GM20000 (cell line): ENCODE measurements around the gene MAGI1.

Experiments used
- DNase-seq: peaks from one replicate; pipeline ENCODE4 v3.0.0; 2012; ENCODE audit warnings: low spot score
- CTCF ChIP-seq: IDR thresholded peaks from 2 replicates; pipeline ENCODE4 v1.5.1; 2012; ENCODE audit warnings: mild to moderate bottlenecking, control low read depth; ENCODE audit errors: extremely low read depth, missing control alignments

The MAGI1 gene

GRCh38 chr3:65848024-65848423, 190.7 kb downstream of the MAGI1 start:
- no peak for TF ChIP-seq CTCF
- DNase-seq: no peak

DNA sequence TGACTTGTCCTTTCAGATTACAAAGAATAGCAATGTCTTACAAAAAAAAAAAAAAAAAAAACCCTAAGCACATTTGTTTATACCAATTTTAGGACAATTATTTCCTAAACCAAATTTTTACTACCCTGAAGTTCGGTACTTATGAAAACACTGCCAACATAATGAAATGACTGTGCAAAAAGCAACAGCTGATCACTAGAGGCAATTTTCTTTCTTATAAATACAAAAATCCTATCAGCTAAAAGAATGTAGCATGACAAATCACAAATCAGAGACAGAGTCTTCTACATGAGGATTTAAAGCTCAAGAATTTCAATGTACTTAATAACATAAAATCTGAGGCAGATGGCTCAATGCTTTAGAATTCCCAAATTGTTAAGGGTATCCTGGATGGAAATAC, 191.8 kb downstream of the MAGI1 start:
- TF ChIP-seq CTCF: no peak
- DNase-seq: no peak

GRCh38 chr3:65844370-65844769, 194.3 kb downstream of the MAGI1 start:
- TF ChIP-seq CTCF: no peak
- no peak for DNase-seq

DNA sequence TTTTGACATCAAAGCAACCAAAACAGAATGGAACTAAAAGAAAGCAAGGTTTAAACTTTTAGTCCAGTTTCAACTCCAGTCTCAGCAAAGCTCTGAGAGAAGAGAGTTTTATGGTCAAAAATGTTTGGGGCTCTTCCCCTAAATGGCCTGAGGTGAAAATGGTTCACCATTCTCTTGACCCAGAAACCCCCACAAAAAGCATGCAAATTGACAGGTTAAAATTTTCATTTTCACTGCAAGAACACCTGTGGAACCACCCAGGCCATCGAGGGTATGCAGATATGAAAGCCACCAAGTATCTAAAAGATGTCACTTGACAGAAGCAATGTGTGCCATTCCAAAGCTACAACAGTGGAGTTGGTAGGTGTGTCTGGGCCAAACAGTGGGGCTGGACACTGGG, 195.0 kb downstream of the MAGI1 start:
- no peak for DNase-seq
- TF ChIP-seq CTCF: no peak

- TF ChIP-seq CTCF: no peak
- DNase-seq: no peak
Measured at GRCh38 chr3:65837604-65838003, 201.1 kb downstream of the MAGI1 start.

DNA sequence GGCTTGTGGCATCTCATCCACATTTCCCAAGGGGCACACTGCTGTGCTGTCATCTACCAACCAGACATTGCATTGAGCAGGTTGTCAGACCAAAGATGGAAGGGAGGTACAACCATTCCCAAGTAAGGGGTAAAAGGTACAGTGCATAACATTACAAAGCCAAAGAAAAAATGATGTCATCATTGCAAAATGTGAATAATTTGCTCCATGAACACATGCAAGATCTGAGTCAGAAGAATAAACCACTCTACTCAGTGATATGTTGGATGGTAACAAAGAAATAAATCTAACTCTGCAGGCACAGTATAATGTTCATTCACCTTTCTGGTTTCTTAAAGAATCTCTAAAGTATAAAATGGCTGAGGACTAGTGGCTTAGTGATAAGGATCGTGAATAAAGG, 202.7 kb downstream of the MAGI1 start:
- no peak for TF ChIP-seq CTCF
- no peak for DNase-seq

DNA sequence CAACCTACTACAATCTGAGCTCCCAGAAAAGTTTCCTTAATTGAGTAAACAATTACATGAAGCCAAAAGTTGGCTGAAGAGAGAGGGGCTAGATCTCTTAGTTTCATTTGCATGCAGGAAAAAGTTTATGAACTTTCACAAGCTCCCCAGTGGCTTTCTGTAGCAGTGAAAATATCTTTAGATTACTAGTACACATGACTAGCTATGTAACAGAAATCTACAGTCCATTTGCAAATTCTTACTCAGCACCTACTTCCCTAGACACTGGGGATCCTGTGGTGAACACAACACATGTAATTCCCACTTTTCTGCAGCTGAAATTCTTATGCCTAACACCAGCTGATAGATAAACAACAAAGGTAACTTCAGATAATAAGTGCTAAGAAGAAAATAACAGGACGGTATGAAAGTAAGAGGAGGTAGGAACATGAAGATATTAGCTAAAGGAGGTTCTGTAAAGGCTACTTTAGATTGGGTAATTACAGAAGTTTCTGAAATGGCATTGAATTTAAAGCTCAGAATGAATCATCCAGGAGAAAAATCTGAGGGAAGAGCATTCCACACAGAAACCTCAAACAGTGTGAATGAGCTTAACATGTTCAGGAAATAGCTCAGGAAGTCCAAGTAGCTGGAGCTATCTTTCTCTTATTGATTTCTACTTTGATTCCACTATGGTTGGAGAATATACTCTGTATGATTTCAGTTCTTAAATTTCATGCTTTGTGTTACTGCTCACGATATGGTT, 204.8 kb downstream of the MAGI1 start:
- no peak for DNase-seq
- no peak for TF ChIP-seq CTCF
